Esophagus muscularis mucosa (tissue), 3 donors: ENCODE results near the gene TENM3.

Source experiments
- CTCF ChIP-seq, 3 experiments: fragments of 200-600 bp in 2 of 3; fragments of 450-650 bp in 1 of 3; sonication (generic) in 2 of 3; IDR thresholded peaks; one replicate each; pipeline ENCODE4 v1.5.1; 2017 to 2019; ENCODE audit warnings: antibody characterized with exemption in 3 of 3, mild to moderate bottlenecking in 2 of 3, moderate library complexity in 1 of 3
- POLR2AphosphoS5 ChIP-seq, 2 donors: sonication (generic); formaldehyde crosslinking; IDR thresholded peaks; one replicate each; pipeline ENCODE4 v1.6.1; 2017; ENCODE audit warnings: antibody characterized with exemption in 2 of 2

- no peak for TF ChIP-seq CTCF (IDR thresholded peaks at IDR 0.05)
- TF ChIP-seq POLR2AphosphoS5 (IDR thresholded peaks at IDR 0.05), result peak in 1 of 2 donors; percentile 49
Measured at GRCh38 chr4:182207830-182208396, 35.3 kb upstream of the TENM3 start.
